Measurements from ENCODE around the gene BANK1.

DNA sequence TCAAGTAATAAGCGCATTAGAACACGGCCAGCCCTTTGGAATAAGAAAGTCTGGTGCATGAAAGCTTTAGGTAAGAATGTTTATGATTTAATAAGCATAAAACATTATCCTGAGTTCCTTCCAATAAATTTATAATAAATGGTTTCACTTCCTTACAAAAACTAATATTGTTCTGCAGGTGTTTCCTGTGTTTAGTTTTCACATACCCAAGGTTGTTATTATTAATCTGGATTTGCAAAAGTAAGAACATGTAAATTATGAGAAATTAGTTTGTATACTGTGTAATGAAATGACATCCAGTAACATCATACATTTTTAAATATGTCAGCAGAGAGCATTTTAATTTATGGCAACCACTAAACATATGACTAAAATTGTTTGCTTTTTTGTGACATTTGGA, 72.1 kb downstream of the BANK1 start:
- TF ChIP-seq CTCF (IDR thresholded peaks at IDR 0.05) = no peak
- no peak for TF ChIP-seq EZH2 (IDR thresholded peaks at IDR 0.05; ENCODE audit: borderline replicate concordance, insufficient read depth, low read depth, low read length, poor library complexity, severe bottlenecking)

All from B cell (primary cell).